ENCODE measurements around the gene CCM2L. TPM values are rescaled to one million over a fixed set of nuclear protein-coding genes. Genes with fewer than 3 reads are reported as not detected.

Gene CCM2L
- polyA plus RNA-seq, 2 donors = 1.8 to 2.9 TPM

DNA sequence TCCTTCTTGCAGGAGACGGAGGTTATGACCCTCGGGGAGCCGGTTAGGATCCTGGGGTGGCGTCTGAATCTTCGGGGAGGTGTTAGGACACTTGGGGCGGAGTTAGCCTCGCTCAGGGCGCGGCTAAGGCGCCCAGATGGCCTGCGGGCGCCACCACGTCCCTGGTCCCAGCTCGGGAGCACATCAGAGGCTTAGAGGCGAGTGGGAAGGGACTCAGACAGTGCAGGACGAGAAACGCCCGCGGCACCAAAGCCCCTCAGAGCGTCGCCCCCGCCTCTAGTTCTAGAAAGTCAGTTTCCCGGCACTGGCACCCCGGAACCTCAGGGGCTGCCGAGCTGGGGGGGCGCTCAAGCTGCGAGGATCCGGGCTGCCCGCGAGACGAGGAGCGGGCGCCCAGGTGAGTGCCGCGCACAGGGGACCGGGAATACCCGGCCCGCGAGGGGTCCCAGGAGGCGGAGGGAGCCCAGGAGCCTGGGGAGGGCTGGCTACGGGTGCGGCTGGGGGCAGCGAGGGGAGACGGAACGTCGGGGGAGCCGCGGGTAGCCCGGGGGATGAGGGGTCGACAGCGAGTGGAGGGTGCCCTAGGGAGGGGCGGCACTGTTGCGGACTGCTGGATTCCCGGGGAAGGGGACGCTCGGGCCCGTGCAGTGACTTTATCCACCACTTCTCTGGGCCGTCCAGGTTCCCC is 42.0 kb downstream of the CCM2L start, which contains the start of gene HCK:
TSS of gene HCK (plus strand) at position 153 of the 688 bp plus-strand sequence.
- Histone ChIP-seq H3K36me3 (ENCODE audit: control insufficient read depth in 2 of 2, insufficient read depth in 2 of 2, low read length in 1 of 2) (no peaks in the 10 kb centered on the region), H3K4me1 (ENCODE audit: control insufficient read depth in 2 of 2, insufficient read depth in 2 of 2, low read length in 1 of 2) (peaks cover 2 to 9% of the 10 kb centered on the region in 2 donors), H3K27me3 (ENCODE audit: control insufficient read depth in 1 of 2, insufficient read depth in 2 of 2, low read length in 2 of 2) (peaks cover 0 to 15% of the 10 kb centered on the region in 2 donors), H3K27ac (ENCODE audit: low read depth in 2 of 2, low read length in 1 of 2) (peak within 1 kb of the TSS in 1 of 2 donors; percentile 33), H3K9me3 (ENCODE audit: control insufficient read depth in 2 of 2, insufficient read depth in 1 of 2, low read depth in 1 of 2, low read length in 1 of 2) (no peaks in the 10 kb centered on the region), H3K4me3 (ENCODE audit: low read depth in 1 of 2, low read length in 2 of 2) (peak within 1 kb of the TSS; percentile 9 to 32)
- WGBS, 2 donors = 1 to 3% methylated on average over 52 to 58 of the region's 58 CpGs

GRCh38 chr20:32052778-32053362 is 42.6 kb downstream of the CCM2L start:
- Histone ChIP-seq H3K27me3 (ENCODE audit: control insufficient read depth in 1 of 2, insufficient read depth in 2 of 2, low read length in 2 of 2) (peaks cover 0 to 15% of the 10 kb centered on the region in 2 donors), H3K4me3 (ENCODE audit: low read depth in 1 of 2, low read length in 2 of 2) (no peak overlapping the region), H3K36me3 (ENCODE audit: control insufficient read depth in 2 of 2, insufficient read depth in 2 of 2, low read length in 1 of 2) (no peaks in the 10 kb centered on the region), H3K4me1 (ENCODE audit: control insufficient read depth in 2 of 2, insufficient read depth in 2 of 2, low read length in 1 of 2) (peaks cover 2 to 9% of the 10 kb centered on the region in 2 donors), H3K27ac (ENCODE audit: low read depth in 2 of 2, low read length in 1 of 2) (no peak overlapping the region), H3K9me3 (ENCODE audit: control insufficient read depth in 2 of 2, insufficient read depth in 1 of 2, low read depth in 1 of 2, low read length in 1 of 2) (no peaks in the 10 kb centered on the region)
- 16 to 21% methylated on average over 20 to 22 of the region's 22 CpGs for WGBS, 2 donors

DNA sequence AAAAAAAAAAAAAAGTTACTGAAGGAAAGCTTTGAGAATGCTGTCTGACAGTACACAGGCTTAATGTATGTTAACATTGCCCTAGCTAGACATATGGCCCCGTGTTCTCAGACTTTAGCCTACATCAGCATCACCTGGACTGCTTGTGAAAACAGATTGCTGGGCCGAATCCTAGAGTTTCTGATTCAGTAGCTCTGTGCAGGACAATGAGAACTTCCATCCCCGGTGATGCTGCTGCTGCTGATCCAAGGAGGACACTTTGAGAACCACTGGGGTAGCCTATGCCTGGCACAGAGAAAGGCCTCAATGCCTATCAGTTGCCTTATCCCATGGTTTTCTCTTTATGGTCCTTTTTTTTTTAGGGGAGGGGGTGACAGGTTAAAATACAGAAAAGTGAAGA is 43.4 kb downstream of the CCM2L start:
- no peak overlapping the region for H3K4me3 ChIP-seq (ENCODE audit: low read depth in 1 of 2, low read length in 2 of 2)
- peaks cover 2 to 9% of the 10 kb centered on the region in 2 donors for H3K4me1 ChIP-seq (ENCODE audit: control insufficient read depth in 2 of 2, insufficient read depth in 2 of 2, low read length in 1 of 2)
- no peaks in the 10 kb centered on the region for H3K36me3 ChIP-seq (ENCODE audit: control insufficient read depth in 2 of 2, insufficient read depth in 2 of 2, low read length in 1 of 2)
- H3K9me3 ChIP-seq (ENCODE audit: control insufficient read depth in 2 of 2, insufficient read depth in 1 of 2, low read depth in 1 of 2, low read length in 1 of 2) = no peaks in the 10 kb centered on the region
- WGBS, 2 donors = 83 to 84% methylated on average over 3 of the region's 3 CpGs
- H3K27me3 ChIP-seq (ENCODE audit: control insufficient read depth in 1 of 2, insufficient read depth in 2 of 2, low read length in 2 of 2) = peaks cover 0 to 15% of the 10 kb centered on the region in 2 donors
- H3K27ac ChIP-seq (ENCODE audit: low read depth in 2 of 2, low read length in 1 of 2) = no peak overlapping the region

GRCh38 chr20:32056708-32057483 is 46.7 kb downstream of the CCM2L start:
- H3K27ac ChIP-seq (ENCODE audit: low read depth in 2 of 2, low read length in 1 of 2) = no peak overlapping the region

DNA sequence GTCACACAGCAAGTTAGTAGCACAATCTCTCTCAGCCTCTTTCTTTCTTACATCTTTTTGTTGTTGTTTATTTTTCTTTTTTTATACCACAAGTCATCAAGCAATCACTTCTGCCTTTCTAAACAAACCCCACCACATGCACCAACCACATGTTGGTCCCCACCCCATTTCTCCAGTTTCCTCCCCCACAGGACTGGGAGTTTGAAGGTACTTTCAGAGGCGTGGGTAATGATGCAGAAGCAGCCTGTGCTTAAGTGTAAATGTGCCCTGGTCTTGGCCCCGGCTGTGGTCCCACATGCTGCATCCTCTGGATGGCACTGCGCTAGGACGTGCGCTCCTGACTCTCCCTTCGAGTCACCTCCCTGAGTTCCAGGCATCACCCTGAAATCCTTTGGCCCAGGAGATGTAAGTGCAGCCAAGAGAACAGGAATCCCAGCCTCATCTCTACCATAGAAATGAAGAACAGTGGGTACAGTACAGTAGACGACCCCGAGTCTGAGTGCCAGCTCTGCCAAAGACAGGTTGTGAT is 47.5 kb downstream of the CCM2L start:
- Histone ChIP-seq H3K4me1 (ENCODE audit: control insufficient read depth in 2 of 2, insufficient read depth in 2 of 2, low read length in 1 of 2) (peaks cover 2 to 4% of the 10 kb centered on the region in 2 donors), H3K27me3 (ENCODE audit: control insufficient read depth in 1 of 2, insufficient read depth in 2 of 2, low read length in 2 of 2) (peaks cover 3 to 6% of the 10 kb centered on the region in 2 donors), H3K36me3 (ENCODE audit: control insufficient read depth in 2 of 2, insufficient read depth in 2 of 2, low read length in 1 of 2) (no peaks in the 10 kb centered on the region), H3K4me3 (ENCODE audit: low read depth in 1 of 2, low read length in 2 of 2) (no peak overlapping the region), H3K9me3 (ENCODE audit: control insufficient read depth in 2 of 2, insufficient read depth in 1 of 2, low read depth in 1 of 2, low read length in 1 of 2) (no peaks in the 10 kb centered on the region), H3K27ac (ENCODE audit: low read depth in 2 of 2, low read length in 1 of 2) (no peak overlapping the region)
- 70 to 75% methylated on average over 8 of the region's 8 CpGs for WGBS, 2 donors

More at GRCh38 chr20:32056708-32057483, 46.7 kb downstream of the CCM2L start:
- no peaks in the 10 kb centered on the region for H3K36me3 ChIP-seq (ENCODE audit: control insufficient read depth in 2 of 2, insufficient read depth in 2 of 2, low read length in 1 of 2)
- H3K4me3 ChIP-seq (ENCODE audit: low read depth in 1 of 2, low read length in 2 of 2) = no peak overlapping the region
- H3K27me3 ChIP-seq (ENCODE audit: control insufficient read depth in 1 of 2, insufficient read depth in 2 of 2, low read length in 2 of 2) = peaks cover 3 to 12% of the 10 kb centered on the region in 2 donors
- no peaks in the 10 kb centered on the region for H3K9me3 ChIP-seq (ENCODE audit: control insufficient read depth in 2 of 2, insufficient read depth in 1 of 2, low read depth in 1 of 2, low read length in 1 of 2)
- WGBS, 2 donors = 70 to 71% methylated on average over 10 of the region's 10 CpGs
- peaks cover 2 to 9% of the 10 kb centered on the region in 2 donors for H3K4me1 ChIP-seq (ENCODE audit: control insufficient read depth in 2 of 2, insufficient read depth in 2 of 2, low read length in 1 of 2)

GRCh38 chr20:32059189-32059588 is 49.0 kb downstream of the CCM2L start:
- H3K36me3 ChIP-seq (ENCODE audit: control insufficient read depth in 2 of 2, insufficient read depth in 2 of 2, low read length in 1 of 2) = no peaks in the 10 kb centered on the region
- no peaks in the 10 kb centered on the region for H3K4me1 ChIP-seq (ENCODE audit: control insufficient read depth in 2 of 2, insufficient read depth in 2 of 2, low read length in 1 of 2)
- no peaks in the 10 kb centered on the region for H3K9me3 ChIP-seq (ENCODE audit: control insufficient read depth in 2 of 2, insufficient read depth in 1 of 2, low read depth in 1 of 2, low read length in 1 of 2)
- peaks cover 0 to 3% of the 10 kb centered on the region in 2 donors for H3K27me3 ChIP-seq (ENCODE audit: control insufficient read depth in 1 of 2, insufficient read depth in 2 of 2, low read length in 2 of 2)
- no peak overlapping the region for H3K27ac ChIP-seq (ENCODE audit: low read depth in 2 of 2, low read length in 1 of 2)
- WGBS, 2 donors = 90 to 95% methylated on average over 1 of the region's 1 CpG
- H3K4me3 ChIP-seq (ENCODE audit: low read depth in 1 of 2, low read length in 2 of 2) = no peak overlapping the region

DNA sequence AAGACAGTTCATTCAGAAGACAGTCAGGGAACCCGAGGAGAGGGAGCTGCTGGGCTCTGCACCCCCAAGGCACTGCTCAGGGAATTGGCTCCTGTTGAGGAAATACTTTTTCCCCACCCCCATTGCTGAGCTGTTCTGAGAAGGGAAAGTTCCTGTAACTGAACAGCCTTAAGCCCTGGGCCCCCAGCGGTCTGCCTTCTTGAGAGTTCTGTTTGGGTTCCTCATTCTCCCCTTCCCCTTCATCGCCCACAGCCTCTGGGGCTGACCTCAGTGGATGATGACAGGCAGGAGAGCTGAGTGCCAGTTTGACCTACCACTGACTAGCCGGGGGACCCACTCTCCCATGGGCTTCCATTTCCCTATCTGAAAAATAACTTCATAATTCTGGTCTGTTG is 52.5 kb downstream of the CCM2L start:
- WGBS, 2 donors = 60 to 68% methylated on average over 4 of the region's 4 CpGs
- Histone ChIP-seq H3K27ac (ENCODE audit: low read depth in 2 of 2, low read length in 1 of 2) (no peak overlapping the region), H3K36me3 (ENCODE audit: control insufficient read depth in 2 of 2, insufficient read depth in 2 of 2, low read length in 1 of 2) (no peaks in the 10 kb centered on the region), H3K4me3 (ENCODE audit: low read depth in 1 of 2, low read length in 2 of 2) (no peak overlapping the region), H3K27me3 (ENCODE audit: control insufficient read depth in 1 of 2, insufficient read depth in 2 of 2, low read length in 2 of 2) (peaks cover 0 to 3% of the 10 kb centered on the region in 2 donors), H3K9me3 (ENCODE audit: control insufficient read depth in 2 of 2, insufficient read depth in 1 of 2, low read depth in 1 of 2, low read length in 1 of 2) (no peaks in the 10 kb centered on the region), H3K4me1 (ENCODE audit: control insufficient read depth in 2 of 2, insufficient read depth in 2 of 2, low read length in 1 of 2) (no peaks in the 10 kb centered on the region)

- peaks cover 0 to 3% of the 10 kb centered on the region in 2 donors for H3K27me3 ChIP-seq (ENCODE audit: control insufficient read depth in 1 of 2, insufficient read depth in 2 of 2, low read length in 2 of 2)
- no peak overlapping the region for H3K4me3 ChIP-seq (ENCODE audit: low read depth in 1 of 2, low read length in 2 of 2)
- 68 to 69% methylated on average over 4 of the region's 4 CpGs for WGBS, 2 donors
- H3K36me3 ChIP-seq (ENCODE audit: control insufficient read depth in 2 of 2, insufficient read depth in 2 of 2, low read length in 1 of 2) = no peaks in the 10 kb centered on the region
- no peak overlapping the region for H3K27ac ChIP-seq (ENCODE audit: low read depth in 2 of 2, low read length in 1 of 2)
- no peaks in the 10 kb centered on the region for H3K9me3 ChIP-seq (ENCODE audit: control insufficient read depth in 2 of 2, insufficient read depth in 1 of 2, low read depth in 1 of 2, low read length in 1 of 2)
- H3K4me1 ChIP-seq (ENCODE audit: control insufficient read depth in 2 of 2, insufficient read depth in 2 of 2, low read length in 1 of 2) = no peaks in the 10 kb centered on the region
Observed at GRCh38 chr20:32063695-32064094, 53.5 kb downstream of the CCM2L start.

GRCh38 chr20:32064667-32065066 is 54.4 kb downstream of the CCM2L start:
- no peak overlapping the region for H3K4me3 ChIP-seq (ENCODE audit: low read depth in 1 of 2, low read length in 2 of 2)
- no peaks in the 10 kb centered on the region for H3K4me1 ChIP-seq (ENCODE audit: control insufficient read depth in 2 of 2, insufficient read depth in 2 of 2, low read length in 1 of 2)
- H3K27me3 ChIP-seq (ENCODE audit: control insufficient read depth in 1 of 2, insufficient read depth in 2 of 2, low read length in 2 of 2) = peaks cover 0 to 3% of the 10 kb centered on the region in 2 donors
- H3K9me3 ChIP-seq (ENCODE audit: control insufficient read depth in 2 of 2, insufficient read depth in 1 of 2, low read depth in 1 of 2, low read length in 1 of 2) = no peaks in the 10 kb centered on the region
- 79 to 80% methylated on average over 7 of the region's 7 CpGs for WGBS, 2 donors
- no peaks in the 10 kb centered on the region for H3K36me3 ChIP-seq (ENCODE audit: control insufficient read depth in 2 of 2, insufficient read depth in 2 of 2, low read length in 1 of 2)
- H3K27ac ChIP-seq (ENCODE audit: low read depth in 2 of 2, low read length in 1 of 2) = no peak overlapping the region
